Suppressor macrophage treated with lipopolysaccharide for 4 hours (primary cell): Measurements from ENCODE around the gene AMN1.

Experiments used
- DNase-seq: peaks from one replicate; pipeline ENCODE4 v3.0.0-alpha.2; 2020

Gene AMN1

GRCh38 chr12:31627456-31628054, 101.3 kb downstream of the AMN1 start:
- DNase-seq = no peak

- DNase-seq = peak; percentile 10
Measured at GRCh38 chr12:31626270-31626995, 102.4 kb downstream of the AMN1 start.

GRCh38 chr12:31622038-31622437, 106.8 kb downstream of the AMN1 start:
- no peak for DNase-seq
